ENCODE results near the gene CEP295NL.

GRCh38 chr17:78925662-78926555 is 22.9 kb upstream of the CEP295NL start:
- TF ChIP-seq TAF1 (IDR thresholded peaks at IDR 0.05; ENCODE audit: low read depth, low read length) = no peak
- TF ChIP-seq POLR2AphosphoS5 (IDR thresholded peaks at IDR 0.05; ENCODE audit: low read depth, low read length) = no peak
- TF ChIP-seq POLR2A (IDR thresholded peaks at IDR 0.05; ENCODE audit: low read depth, low read length) = no peak
- TF ChIP-seq PAX5 (IDR thresholded peaks at IDR 0.05; ENCODE audit: insufficient read depth, low read length, severe bottlenecking) = no peak
- TF ChIP-seq POU2F2 (IDR thresholded peaks at IDR 0.05; ENCODE audit: low read depth, low read length) = no peak
